OCI-LY7 (cell line): ENCODE measurements around the gene ROBO1.
A peak's percentile ranks its signal among the peaks of the same experiment; 100 is the strongest.
"Not testable (repeated sequence)": the region's sequence is repeated elsewhere in the genome, so short reads cannot be mapped to it uniquely, and the experiment has no call there.

Source experiments
- CTCF ChIP-seq: fragments of 200-600 bp; sonication (generic); conservative IDR thresholded peaks from 2 replicates; pipeline ENCODE4 v1.5.1; 2014; ENCODE audit warnings: mild to moderate bottlenecking, antibody characterized with exemption, low read length, moderate library complexity, mixed read lengths
- EZH2phosphoT487 ChIP-seq: fragments of 200-600 bp; sonication (generic); IDR thresholded peaks from 2 replicates; pipeline ENCODE4 v1.6.1; 2018; ENCODE audit warnings: low read depth, borderline replicate concordance, mild to moderate bottlenecking, mixed run types, antibody characterized with exemption, low read length, moderate library complexity, mixed read lengths

- 0 out of 2 replicates have a peak, but pooled peaks have one; percentile 18 for TF ChIP-seq CTCF
- not testable (repeated sequence) for TF ChIP-seq EZH2phosphoT487
Observed at GRCh38 chr3:79790177-79790576, 22.4 kb upstream of the ROBO1 start.
